ENCODE results near the gene CAMLG.

DNA sequence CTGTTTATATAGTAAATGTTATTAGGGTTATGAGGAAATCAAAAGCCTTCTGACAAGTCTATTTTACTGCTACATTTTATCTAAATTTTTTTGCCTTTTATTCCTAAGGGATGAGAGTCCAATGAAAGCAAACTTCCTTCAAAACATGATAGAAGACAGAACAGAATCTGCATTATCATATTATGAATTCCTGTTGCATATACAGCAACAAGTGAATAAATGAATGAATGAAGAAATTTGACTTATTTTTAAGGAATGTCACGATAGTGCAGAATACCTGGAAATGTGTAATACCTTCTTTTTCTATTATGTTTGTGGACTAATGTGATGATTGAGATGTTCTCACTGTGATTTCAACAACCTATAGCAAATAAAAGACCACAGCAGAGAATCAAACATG is 13.5 kb upstream of the CAMLG start:
- TF ChIP-seq, protein P1, sequence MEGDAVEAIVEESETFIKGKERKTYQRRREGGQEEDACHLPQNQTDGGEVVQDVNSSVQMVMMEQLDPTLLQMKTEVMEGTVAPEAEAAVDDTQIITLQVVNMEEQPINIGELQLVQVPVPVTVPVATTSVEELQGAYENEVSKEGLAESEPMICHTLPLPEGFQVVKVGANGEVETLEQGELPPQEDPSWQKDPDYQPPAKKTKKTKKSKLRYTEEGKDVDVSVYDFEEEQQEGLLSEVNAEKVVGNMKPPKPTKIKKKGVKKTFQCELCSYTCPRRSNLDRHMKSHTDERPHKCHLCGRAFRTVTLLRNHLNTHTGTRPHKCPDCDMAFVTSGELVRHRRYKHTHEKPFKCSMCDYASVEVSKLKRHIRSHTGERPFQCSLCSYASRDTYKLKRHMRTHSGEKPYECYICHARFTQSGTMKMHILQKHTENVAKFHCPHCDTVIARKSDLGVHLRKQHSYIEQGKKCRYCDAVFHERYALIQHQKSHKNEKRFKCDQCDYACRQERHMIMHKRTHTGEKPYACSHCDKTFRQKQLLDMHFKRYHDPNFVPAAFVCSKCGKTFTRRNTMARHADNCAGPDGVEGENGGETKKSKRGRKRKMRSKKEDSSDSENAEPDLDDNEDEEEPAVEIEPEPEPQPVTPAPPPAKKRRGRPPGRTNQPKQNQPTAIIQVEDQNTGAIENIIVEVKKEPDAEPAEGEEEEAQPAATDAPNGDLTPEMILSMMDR (CRISPR knock-in tag; IDR thresholded peaks at IDR 0.05) = no peak
- TF ChIP-seq EZH2 (conservative IDR thresholded peaks at IDR 0.05; ENCODE audit: low read depth, low read length) (no peak), POLR2A (IDR thresholded peaks at IDR 0.05; ENCODE audit: insufficient read depth in 1 of 2, low read depth in 2 of 2, low read length in 2 of 2) (no peak), ZNF660 (CRISPR knock-in tag; IDR thresholded peaks at IDR 0.05; ENCODE audit: borderline replicate concordance, low read depth) (no peak), ATAD3A (CRISPR knock-in tag; IDR thresholded peaks at IDR 0.05) (no peak), KLF13 (CRISPR knock-in tag; IDR thresholded peaks at IDR 0.05) (no peak), MAFK (conservative IDR thresholded peaks at IDR 0.05 in 1 of 2, IDR thresholded peaks at IDR 0.05 in 1 of 2; ENCODE audit: low read length in 2 of 2) (no peak)
- TF ChIP-seq, protein P2, sequence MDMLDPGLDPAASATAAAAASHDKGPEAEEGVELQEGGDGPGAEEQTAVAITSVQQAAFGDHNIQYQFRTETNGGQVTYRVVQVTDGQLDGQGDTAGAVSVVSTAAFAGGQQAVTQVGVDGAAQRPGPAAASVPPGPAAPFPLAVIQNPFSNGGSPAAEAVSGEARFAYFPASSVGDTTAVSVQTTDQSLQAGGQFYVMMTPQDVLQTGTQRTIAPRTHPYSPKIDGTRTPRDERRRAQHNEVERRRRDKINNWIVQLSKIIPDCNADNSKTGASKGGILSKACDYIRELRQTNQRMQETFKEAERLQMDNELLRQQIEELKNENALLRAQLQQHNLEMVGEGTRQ (IDR thresholded peaks at IDR 0.05; ENCODE audit: low read depth, low read length) = no peak
- TF ChIP-seq, protein P2 (CRISPR knock-in tag; IDR thresholded peaks at IDR 0.05; ENCODE audit: borderline replicate concordance) = no peak
